ENCODE results near the gene THAP7. TPM values are rescaled to one million over a fixed set of nuclear protein-coding genes. Genes with fewer than 3 reads are reported as not detected.

THAP7 gene
- total and polyA plus RNA-seq, 9 of the 15 experiments (the other 6 are each of a cell fraction or from before 2014, with no cell fraction given) = 7.9 to 263 (median 84.1) TPM

GRCh38 chr22:21001601-21002325 lies at the start of gene THAP7 (continued):
- no peak for TF ChIP-seq NR3C1 (CRISPR knock-in tag; IDR thresholded peaks at IDR 0.05)
- no peak for TF ChIP-seq KAT2B (IDR thresholded peaks at IDR 0.05; ENCODE audit: low read depth, low read length)
- no peak for TF ChIP-seq ZNF584 (CRISPR knock-in tag; IDR thresholded peaks at IDR 0.05; ENCODE audit: low read depth)
- TF ChIP-seq THRB (CRISPR knock-in tag; conservative IDR thresholded peaks at IDR 0.05) = peak; percentile 88
- TF ChIP-seq TCFL5 (CRISPR knock-in tag; conservative IDR thresholded peaks at IDR 0.05) = peak; percentile 43
- TF ChIP-seq ZBTB40 (IDR thresholded peaks at IDR 0.05) = no peak
- no peak for TF ChIP-seq ZBTB40 (CRISPR knock-in tag; IDR thresholded peaks at IDR 0.05)
- no peak for TF ChIP-seq CEBPZ (IDR thresholded peaks at IDR 0.05; ENCODE audit: borderline replicate concordance, low read depth, low read length)
- peak; percentile 97 for TF ChIP-seq ZBTB12 (CRISPR knock-in tag; IDR thresholded peaks at IDR 0.05)
- TF ChIP-seq ZNF354B (CRISPR knock-in tag; IDR thresholded peaks at IDR 0.05) = peak; percentile 83
- TF ChIP-seq TAL1 (IDR thresholded peaks at IDR 0.05) = no peak
- TF ChIP-seq GTF2F1 (IDR thresholded peaks at IDR 0.05; ENCODE audit: low read depth, low read length) = peak; percentile 95
